Parathyroid adenoma (tissue), 2 donors: ENCODE data around the gene RNFT2.

ENCODE experiments used
- H2AFZ ChIP-seq: fragments of 300-600 bp; sonication (generic); one replicate; pipeline ENCODE4 v1.7.0; 2017; ENCODE audit warnings: antibody characterized with exemption, mild to moderate bottlenecking
- H3K27ac ChIP-seq: fragments of 300-600 bp; sonication (generic); one replicate; pipeline ENCODE4 v1.7.0; 2017
- H3K27me3 ChIP-seq: fragments of 300-600 bp; sonication (generic); one replicate; pipeline ENCODE4 v1.7.0; 2017; ENCODE audit warnings: low read length; ENCODE audit not compliant: control insufficient read depth, insufficient read depth
- H3K36me3 ChIP-seq: fragments of 300-600 bp; sonication (generic); one replicate; pipeline ENCODE4 v1.7.0; 2017; ENCODE audit warnings: low read length; ENCODE audit not compliant: control insufficient read depth, insufficient read depth
- H3K4me1 ChIP-seq: fragments of 300-600 bp; sonication (generic); one replicate; pipeline ENCODE4 v1.7.0; 2017; ENCODE audit warnings: control low read depth
- H3K4me2 ChIP-seq: fragments of 300-600 bp; sonication (generic); one replicate; pipeline ENCODE4 v1.7.0; 2017; ENCODE audit warnings: low read length
- H3K4me3 ChIP-seq: fragments of 300-600 bp; sonication (generic); one replicate; pipeline ENCODE4 v1.7.0; 2017; ENCODE audit warnings: low read depth, low read length
- H3K79me2 ChIP-seq: fragments of 300-600 bp; sonication (generic); one replicate; pipeline ENCODE4 v1.7.0; 2017; ENCODE audit warnings: control low read depth
- H3K9ac ChIP-seq: fragments of 300-600 bp; sonication (generic); one replicate; pipeline ENCODE4 v1.7.0; 2017; ENCODE audit warnings: mild to moderate bottlenecking
- H3K9me3 ChIP-seq: fragments of 300-600 bp; sonication (generic); one replicate; pipeline ENCODE4 v1.7.0; 2017; ENCODE audit warnings: low read length; ENCODE audit not compliant: control insufficient read depth
- TF ChIP-seq, protein P1 (sequence below): fragments of 300-600 bp; sonication (generic); IDR thresholded peaks from one replicate; pipeline ENCODE4 v1.7.0; 2017; ENCODE audit warnings: antibody characterized with exemption, mild to moderate bottlenecking
- donor health status: primary hyperparathyroidism.

RNFT2 gene

DNA sequence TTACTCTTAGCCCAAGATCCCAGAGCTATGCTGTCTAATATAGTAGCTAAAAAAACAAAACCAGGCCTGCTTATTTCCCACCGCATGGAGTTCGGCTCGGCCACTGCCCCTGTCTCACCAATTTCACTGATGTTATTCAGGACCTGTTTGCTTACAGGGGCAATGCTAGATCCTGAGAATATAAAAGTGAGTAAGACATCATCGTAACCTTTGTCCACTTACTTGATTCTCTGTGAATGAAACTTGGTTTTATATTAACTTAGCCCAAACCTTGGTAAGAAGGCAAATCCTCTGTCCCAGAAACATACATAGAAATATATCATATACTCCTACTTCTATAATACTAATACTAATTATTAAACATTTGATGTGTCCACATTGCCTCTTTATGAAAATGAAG, 56.6 kb downstream of the RNFT2 start:
- no peaks in the 10 kb centered on the region for H3K4me1 ChIP-seq
- no peak overlapping the region for H3K4me2 ChIP-seq
- H3K27ac ChIP-seq: no peak overlapping the region
- no peak overlapping the region for H3K9ac ChIP-seq
- no peaks in the 10 kb centered on the region for H3K36me3 ChIP-seq
- no peaks in the 10 kb centered on the region for H3K79me2 ChIP-seq
- TF ChIP-seq, protein P1, sequence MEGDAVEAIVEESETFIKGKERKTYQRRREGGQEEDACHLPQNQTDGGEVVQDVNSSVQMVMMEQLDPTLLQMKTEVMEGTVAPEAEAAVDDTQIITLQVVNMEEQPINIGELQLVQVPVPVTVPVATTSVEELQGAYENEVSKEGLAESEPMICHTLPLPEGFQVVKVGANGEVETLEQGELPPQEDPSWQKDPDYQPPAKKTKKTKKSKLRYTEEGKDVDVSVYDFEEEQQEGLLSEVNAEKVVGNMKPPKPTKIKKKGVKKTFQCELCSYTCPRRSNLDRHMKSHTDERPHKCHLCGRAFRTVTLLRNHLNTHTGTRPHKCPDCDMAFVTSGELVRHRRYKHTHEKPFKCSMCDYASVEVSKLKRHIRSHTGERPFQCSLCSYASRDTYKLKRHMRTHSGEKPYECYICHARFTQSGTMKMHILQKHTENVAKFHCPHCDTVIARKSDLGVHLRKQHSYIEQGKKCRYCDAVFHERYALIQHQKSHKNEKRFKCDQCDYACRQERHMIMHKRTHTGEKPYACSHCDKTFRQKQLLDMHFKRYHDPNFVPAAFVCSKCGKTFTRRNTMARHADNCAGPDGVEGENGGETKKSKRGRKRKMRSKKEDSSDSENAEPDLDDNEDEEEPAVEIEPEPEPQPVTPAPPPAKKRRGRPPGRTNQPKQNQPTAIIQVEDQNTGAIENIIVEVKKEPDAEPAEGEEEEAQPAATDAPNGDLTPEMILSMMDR: no peak
- no peak overlapping the region for H3K4me3 ChIP-seq
- H2AFZ ChIP-seq: no peak overlapping the region
- H3K9me3 ChIP-seq: no peaks in the 10 kb centered on the region
- no peaks in the 10 kb centered on the region for H3K27me3 ChIP-seq

- no peak overlapping the region for H3K4me2 ChIP-seq
- no peaks in the 10 kb centered on the region for H3K9me3 ChIP-seq
- H3K4me1 ChIP-seq: no peaks in the 10 kb centered on the region
- no peak overlapping the region for H3K9ac ChIP-seq
- H3K79me2 ChIP-seq: no peaks in the 10 kb centered on the region
- H3K36me3 ChIP-seq: no peaks in the 10 kb centered on the region
- H2AFZ ChIP-seq: no peak overlapping the region
- no peak overlapping the region for H3K27ac ChIP-seq
- no peak overlapping the region for H3K4me3 ChIP-seq
- H3K27me3 ChIP-seq: no peaks in the 10 kb centered on the region
- TF ChIP-seq, protein P1: no peak
Measured at GRCh38 chr12:116797885-116798284, 59.8 kb downstream of the RNFT2 start.

DNA sequence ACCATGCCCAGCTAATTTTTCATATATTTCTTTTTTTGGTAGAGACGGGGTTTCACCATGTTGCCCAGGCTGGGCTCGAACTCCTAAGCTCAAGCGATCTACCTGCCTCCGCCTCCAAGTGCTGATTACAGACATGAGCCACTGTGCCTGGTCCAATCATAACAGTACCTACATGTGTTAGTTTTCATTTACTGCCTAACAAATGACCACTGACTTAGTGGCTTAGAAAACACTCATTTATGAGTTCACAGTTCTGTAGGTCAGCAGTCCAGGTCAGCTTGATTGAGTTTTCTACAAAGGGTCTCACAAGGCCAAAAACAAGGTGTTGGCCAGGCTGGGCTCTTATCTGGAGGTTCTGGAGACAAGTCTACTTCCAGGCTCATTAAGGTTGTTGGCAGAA, 60.6 kb downstream of the RNFT2 start:
- Histone ChIP-seq H3K9me3 (no peaks in the 10 kb centered on the region), H3K79me2 (no peaks in the 10 kb centered on the region), H3K27me3 (no peaks in the 10 kb centered on the region), H3K9ac (no peak overlapping the region), H3K4me3 (no peak overlapping the region), H3K27ac (no peak overlapping the region), H3K4me2 (no peak overlapping the region), H3K4me1 (no peaks in the 10 kb centered on the region), H2AFZ (no peak overlapping the region), H3K36me3 (no peaks in the 10 kb centered on the region)
- TF ChIP-seq, protein P1: no peak

- H3K4me3 ChIP-seq: no peak overlapping the region
- H3K4me2 ChIP-seq: no peak overlapping the region
- H3K79me2 ChIP-seq: no peaks in the 10 kb centered on the region
- no peaks in the 10 kb centered on the region for H3K9me3 ChIP-seq
- H3K27me3 ChIP-seq: no peaks in the 10 kb centered on the region
- H3K36me3 ChIP-seq: no peaks in the 10 kb centered on the region
- no peak overlapping the region for H3K27ac ChIP-seq
- H2AFZ ChIP-seq: no peak overlapping the region
- TF ChIP-seq, protein P1: no peak
- no peaks in the 10 kb centered on the region for H3K4me1 ChIP-seq
- H3K9ac ChIP-seq: no peak overlapping the region
Measured at GRCh38 chr12:116799955-116800354, 61.8 kb downstream of the RNFT2 start.

- H3K79me2 ChIP-seq: no peaks in the 10 kb centered on the region
- H3K4me1 ChIP-seq: no peaks in the 10 kb centered on the region
- no peak overlapping the region for H3K4me3 ChIP-seq
- H2AFZ ChIP-seq: no peak overlapping the region
- TF ChIP-seq, protein P1: no peak
- H3K9ac ChIP-seq: no peak overlapping the region
- no peaks in the 10 kb centered on the region for H3K9me3 ChIP-seq
- H3K27ac ChIP-seq: no peak overlapping the region
- H3K27me3 ChIP-seq: no peaks in the 10 kb centered on the region
- no peaks in the 10 kb centered on the region for H3K36me3 ChIP-seq
- no peak overlapping the region for H3K4me2 ChIP-seq
Measured at GRCh38 chr12:116800918-116801317, 62.8 kb downstream of the RNFT2 start.
